Measurements from ENCODE around the gene RPS14. TPM values are rescaled to one million over a fixed set of nuclear protein-coding genes. Genes with fewer than 3 reads are reported as not detected.

Gene RPS14
- total RNA-seq, 1 donor from 2014 or later: 1,202 TPM

DNA sequence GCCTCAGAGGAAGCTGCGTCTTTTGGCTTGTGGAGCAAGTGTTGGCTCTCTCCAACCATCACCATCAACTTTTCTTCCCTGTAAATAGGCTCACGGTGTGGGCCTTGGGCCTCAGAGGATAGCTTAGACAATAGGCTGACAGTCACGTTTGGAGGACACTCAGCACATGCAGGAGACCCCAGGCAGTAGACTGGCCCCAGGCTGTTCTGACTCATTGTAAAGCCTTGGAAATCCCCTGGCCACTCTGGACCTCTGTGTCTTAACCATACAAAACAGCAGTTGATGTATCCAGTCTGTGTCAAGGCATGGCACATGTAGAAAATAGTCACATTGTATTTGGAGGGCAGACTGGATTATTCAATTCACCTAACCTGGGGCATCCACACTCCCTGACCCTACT, 55.4 kb downstream of the RPS14 start:
- intact Hi-C loops (cut with micrococcal nuclease): no loop called here
- Histone ChIP-seq H3K27ac (replicated peaks) (no peak overlapping the region), H3K4me1 (no peaks in the 10 kb centered on the region), H3K4me3 (no peak overlapping the region), H3K9me3 (replicated peaks) (no peaks in the 10 kb centered on the region), H3K36me3 (peaks cover 97% of the 10 kb centered on the region), H3K27me3 (ENCODE audit: low read depth) (no peaks in the 10 kb centered on the region)
- DNase-seq: no peak
- TF ChIP-seq, protein P1, sequence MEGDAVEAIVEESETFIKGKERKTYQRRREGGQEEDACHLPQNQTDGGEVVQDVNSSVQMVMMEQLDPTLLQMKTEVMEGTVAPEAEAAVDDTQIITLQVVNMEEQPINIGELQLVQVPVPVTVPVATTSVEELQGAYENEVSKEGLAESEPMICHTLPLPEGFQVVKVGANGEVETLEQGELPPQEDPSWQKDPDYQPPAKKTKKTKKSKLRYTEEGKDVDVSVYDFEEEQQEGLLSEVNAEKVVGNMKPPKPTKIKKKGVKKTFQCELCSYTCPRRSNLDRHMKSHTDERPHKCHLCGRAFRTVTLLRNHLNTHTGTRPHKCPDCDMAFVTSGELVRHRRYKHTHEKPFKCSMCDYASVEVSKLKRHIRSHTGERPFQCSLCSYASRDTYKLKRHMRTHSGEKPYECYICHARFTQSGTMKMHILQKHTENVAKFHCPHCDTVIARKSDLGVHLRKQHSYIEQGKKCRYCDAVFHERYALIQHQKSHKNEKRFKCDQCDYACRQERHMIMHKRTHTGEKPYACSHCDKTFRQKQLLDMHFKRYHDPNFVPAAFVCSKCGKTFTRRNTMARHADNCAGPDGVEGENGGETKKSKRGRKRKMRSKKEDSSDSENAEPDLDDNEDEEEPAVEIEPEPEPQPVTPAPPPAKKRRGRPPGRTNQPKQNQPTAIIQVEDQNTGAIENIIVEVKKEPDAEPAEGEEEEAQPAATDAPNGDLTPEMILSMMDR (IDR thresholded peaks at IDR 0.05; ENCODE audit: borderline replicate concordance): no peak

DNA sequence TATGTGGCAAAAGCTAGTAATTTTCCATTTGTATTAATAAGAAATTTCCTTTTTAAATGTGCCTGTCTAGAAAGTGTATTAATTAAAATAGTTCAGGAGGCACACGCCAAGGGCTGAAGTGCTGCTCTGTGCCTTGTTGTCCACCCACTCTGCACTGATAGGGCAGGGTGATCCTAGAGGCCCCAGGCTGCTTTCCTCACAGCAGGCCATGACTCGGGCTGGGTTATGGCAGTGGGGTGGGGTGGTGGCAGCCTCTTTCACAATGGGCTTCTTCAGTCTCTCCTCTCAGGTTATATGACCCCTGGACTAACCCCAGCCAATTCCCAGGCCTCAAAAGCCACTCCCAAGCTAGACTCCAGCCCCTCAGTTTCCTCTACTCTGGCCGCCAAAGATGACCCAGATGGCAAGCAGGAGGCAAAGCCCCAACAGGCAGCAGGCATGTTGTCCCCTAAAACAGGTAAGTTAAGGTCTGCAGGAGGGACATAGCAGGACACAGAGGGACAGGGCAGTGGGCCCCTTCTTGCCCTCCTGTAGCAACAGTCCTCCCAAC, 56.4 kb downstream of the RPS14 start:
- TF ChIP-seq, protein P1 (IDR thresholded peaks at IDR 0.05; ENCODE audit: borderline replicate concordance): no peak
- H3K36me3 ChIP-seq: peaks cover 97% of the 10 kb centered on the region
- intact Hi-C loops (cut with micrococcal nuclease): no loop called here

DNA sequence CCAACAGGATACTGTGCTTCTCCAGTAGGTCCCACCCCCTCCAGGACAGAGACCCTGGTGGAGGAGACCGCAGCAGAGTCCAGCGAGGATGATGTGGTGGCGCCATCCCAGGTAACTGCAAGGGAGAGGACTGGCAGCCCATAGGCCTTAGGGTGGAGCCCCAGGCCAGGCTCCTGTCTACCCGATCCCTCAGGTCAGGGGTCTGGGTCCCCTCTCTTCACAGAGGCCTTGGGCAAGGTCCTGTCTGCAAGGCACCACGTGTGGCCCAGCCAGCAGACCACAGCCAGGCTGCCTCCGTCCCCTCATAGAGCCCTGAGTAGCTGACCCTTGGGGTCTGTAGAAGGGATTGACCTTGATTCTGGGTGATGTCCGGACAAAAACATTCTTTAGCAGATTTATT, 56.9 kb downstream of the RPS14 start:
- Histone ChIP-seq H3K27ac (replicated peaks) (no peak overlapping the region), H3K9me3 (replicated peaks) (no peaks in the 10 kb centered on the region), H3K36me3 (peaks cover 98% of the 10 kb centered on the region), H3K4me3 (no peak overlapping the region), H3K4me1 (no peaks in the 10 kb centered on the region), H3K27me3 (ENCODE audit: low read depth) (no peaks in the 10 kb centered on the region)
- intact Hi-C loops (cut with micrococcal nuclease): no loop called here
- TF ChIP-seq, protein P1 (IDR thresholded peaks at IDR 0.05; ENCODE audit: borderline replicate concordance): no peak
- no peak for DNase-seq

More for the DNA sequence above, 56.4 kb downstream of the RPS14 start:
- Histone ChIP-seq H3K9me3 (replicated peaks) (no peaks in the 10 kb centered on the region), H3K4me3 (no peak overlapping the region), H3K27me3 (ENCODE audit: low read depth) (no peaks in the 10 kb centered on the region), H3K27ac (replicated peaks) (no peak overlapping the region), H3K4me1 (no peaks in the 10 kb centered on the region)
- no peak for DNase-seq

Other genes with a start within 250 kb of the RPS14 start
- gene CAMK2A, start 160.0 kb downstream of the RPS14 start, total RNA-seq: 19.4 TPM
- gene ARSI, start 146.8 kb downstream of the RPS14 start, total RNA-seq: 0.16 TPM
- gene TCOF1, start 92.0 kb downstream of the RPS14 start, total RNA-seq: 19.3 TPM
- 251 TPM for gene CD74, start 36.8 kb downstream of the RPS14 start, total RNA-seq
- gene NDST1, start 58.4 kb upstream of the RPS14 start, total RNA-seq: 58.9 TPM
- gene SYNPO, start 190.9 kb upstream of the RPS14 start, total RNA-seq: 715 TPM
- gene MYOZ3, start 211.5 kb upstream of the RPS14 start, total RNA-seq: 6.2 TPM